GM23248 (cell line): ENCODE data around the gene PANX3. TPM values are rescaled to one million over a fixed set of nuclear protein-coding genes. Genes with fewer than 3 reads are reported as not detected.

Experiments
- DNase-seq: peaks from one replicate; pipeline ENCODE4 v3.0.0-alpha.2; 2015
- H2AFZ ChIP-seq: fragments of 200-600 bp; sonication (generic); 2 replicates; pipeline ENCODE4 v1.6.1; 2016; ENCODE audit warnings: antibody characterized with exemption
- H3F3A ChIP-seq: fragments of 200-600 bp; sonication (generic); 2 replicates; pipeline ENCODE4 v1.6.1; 2016; ENCODE audit warnings: mild to moderate bottlenecking, antibody characterized with exemption, mixed run types; ENCODE audit not compliant: insufficient read depth
- H3K27ac ChIP-seq: fragments of 200-600 bp; sonication (generic); 2 replicates; pipeline ENCODE4 v1.5.1; 2016; ENCODE audit warnings: mild to moderate bottlenecking
- H3K27me3 ChIP-seq: fragments of 200-600 bp; sonication (generic); replicated peaks from 2 replicates; pipeline ENCODE4 v1.6.1; 2016; ENCODE audit warnings: mild to moderate bottlenecking; ENCODE audit not compliant: insufficient read depth
- H3K36me3 ChIP-seq: fragments of 200-600 bp; sonication (generic); 2 replicates; pipeline ENCODE4 v1.6.1; 2016; ENCODE audit warnings: low read depth, mild to moderate bottlenecking
- H3K4me1 ChIP-seq: fragments of 200-600 bp; sonication (generic); 2 replicates; pipeline ENCODE4 v1.6.1; 2016; ENCODE audit warnings: mild to moderate bottlenecking; ENCODE audit not compliant: insufficient read depth
- H3K4me2 ChIP-seq: fragments of 200-600 bp; sonication (generic); one replicate; pipeline ENCODE4 v1.6.1; 2016; ENCODE audit warnings: mild to moderate bottlenecking; ENCODE audit not compliant: unreplicated experiment
- H3K4me3 ChIP-seq: fragments of 200-600 bp; sonication (generic); 2 replicates; pipeline ENCODE4 v1.5.1; 2016; ENCODE audit warnings: mild to moderate bottlenecking
- H3K79me2 ChIP-seq: fragments of 200-600 bp; sonication (generic); 2 replicates; pipeline ENCODE4 v1.6.1; 2016; ENCODE audit warnings: mild to moderate bottlenecking; ENCODE audit not compliant: insufficient read depth
- H3K9ac ChIP-seq: fragments of 200-600 bp; sonication (generic); 2 replicates; pipeline ENCODE4 v1.6.1; 2016; ENCODE audit warnings: mild to moderate bottlenecking
- H3K9me2 ChIP-seq: fragments of 200-600 bp; sonication (generic); 2 replicates; pipeline ENCODE4 v1.6.1; 2016; ENCODE audit warnings: mixed run types, mild to moderate bottlenecking, moderate library complexity; ENCODE audit not compliant: insufficient read depth
- H3K9me3 ChIP-seq: fragments of 200-600 bp; sonication (generic); one replicate; pipeline ENCODE4 v1.6.1; 2017; ENCODE audit warnings: low read depth
- H4K20me1 ChIP-seq: fragments of 200-600 bp; sonication (generic); 2 replicates; pipeline ENCODE4 v1.6.0; 2016; ENCODE audit not compliant: insufficient read depth
- EZH2 ChIP-seq: fragments of 200-600 bp; sonication (generic); IDR thresholded peaks from 2 replicates; pipeline ENCODE4 v1.6.1; 2018; ENCODE audit warnings: antibody characterized with exemption, mild to moderate bottlenecking; ENCODE audit not compliant: insufficient read depth, poor library complexity, severe bottlenecking
- EZH2phosphoT487 ChIP-seq: fragments of 200-600 bp; sonication (generic); IDR thresholded peaks from 2 replicates; pipeline ENCODE4 v1.6.1; 2018; ENCODE audit warnings: antibody characterized with exemption, moderate library complexity, mild to moderate bottlenecking, low read depth; ENCODE audit not compliant: insufficient read depth
- WGBS, 2 experiments: methylation state at CpG; one replicate each; pipeline ENCODE4 v1.1.6; 2015 to 2017; ENCODE audit warnings: low lambda C conversion rate in 2 of 2, low coverage in 1 of 2; ENCODE audit errors: missing lambda C conversion rate in 2 of 2; 5-methylcytosine and 5-hydroxymethylcytosine counted together
- in situ Hi-C: fragments of 300-500 bp; cut with MboI; formaldehyde crosslinking; loops from 2 replicates; pipeline ENCODE4 v1.15.0; 2020
- polyA plus RNA-seq: library from polyadenylated mRNA; unstranded; fragments of >200 nt; fragmentation: Nextera tagmentation; extraction: Ambion mirVana; gene quantifications from 2 replicates; pipeline ENCODE4 v1.2.1, GENCODE V29; 2016
- total RNA-seq: library from RNA; depleted of rRNA; stranded (reverse); fragments of >200 nt; shearing (Covaris generic); gene quantifications from 2 replicates; pipeline ENCODE4 v1.2.3, GENCODE V29; 2014

PANX3 gene
- total and polyA plus RNA-seq, 2 experiments from 2014 or later, result not detected

DNA sequence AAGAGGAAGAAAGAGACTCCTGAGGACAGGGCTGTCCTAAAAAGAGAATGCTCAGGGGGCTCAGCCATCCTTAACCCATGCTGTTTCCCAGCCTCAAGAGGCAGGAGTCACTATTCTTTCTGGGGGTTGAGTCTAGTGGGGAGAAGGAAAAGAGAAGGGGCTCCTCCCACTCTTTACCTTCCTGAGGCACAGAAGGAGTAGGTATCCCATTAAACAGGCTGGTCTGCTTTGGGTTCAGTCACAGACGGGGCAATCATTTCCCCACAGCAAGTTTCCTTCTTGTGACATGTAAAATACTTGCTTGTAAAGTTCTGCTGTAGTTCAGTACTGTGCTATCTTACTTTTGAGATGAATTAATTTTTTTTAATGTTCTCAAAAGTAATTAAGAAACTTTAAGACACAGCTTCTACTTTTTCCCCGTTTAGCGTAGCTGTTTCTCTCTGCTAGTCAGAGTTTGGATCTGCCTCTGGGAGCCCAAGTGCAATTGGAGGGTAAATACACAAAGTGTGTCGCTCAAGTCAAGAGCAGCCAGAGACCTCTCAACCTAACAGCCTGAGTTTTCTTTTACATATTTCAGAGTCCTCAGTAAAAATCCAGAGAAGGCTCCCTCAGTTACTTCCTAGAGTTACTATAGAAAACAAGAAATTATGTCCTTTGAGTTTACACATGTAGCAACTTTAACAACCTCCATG is 26.4 kb upstream of the PANX3 start:
- H3K9ac ChIP-seq, result no peak overlapping the region
- H3F3A ChIP-seq, result no peaks in the 10 kb centered on the region
- no peaks in the 10 kb centered on the region for H3K79me2 ChIP-seq
- no peak overlapping the region for H3K4me3 ChIP-seq
- no peak overlapping the region for H3K4me2 ChIP-seq
- H4K20me1 ChIP-seq, result no peaks in the 10 kb centered on the region
- no peaks in the 10 kb centered on the region for H3K9me3 ChIP-seq
- peaks cover 38% of the 10 kb centered on the region for H3K27me3 ChIP-seq
- in situ Hi-C loops, result loop anchor here (10.0 to 25.0 kb wide), 2 partner anchors 170 to 523 kb away; no protein-coding TSS in a partner anchor
- no peaks in the 10 kb centered on the region for H3K4me1 ChIP-seq
- no peaks in the 10 kb centered on the region for H3K36me3 ChIP-seq
- H3K27ac ChIP-seq, result no peak overlapping the region
- TF ChIP-seq EZH2, result no peak
- no peak for TF ChIP-seq EZH2phosphoT487
- H3K9me2 ChIP-seq, result no peaks in the 10 kb centered on the region
- no peak for DNase-seq
- no peak overlapping the region for H2AFZ ChIP-seq
- WGBS, 2 experiments, result 72 to 76% methylated on average over 4 of the region's 4 CpGs

DNA sequence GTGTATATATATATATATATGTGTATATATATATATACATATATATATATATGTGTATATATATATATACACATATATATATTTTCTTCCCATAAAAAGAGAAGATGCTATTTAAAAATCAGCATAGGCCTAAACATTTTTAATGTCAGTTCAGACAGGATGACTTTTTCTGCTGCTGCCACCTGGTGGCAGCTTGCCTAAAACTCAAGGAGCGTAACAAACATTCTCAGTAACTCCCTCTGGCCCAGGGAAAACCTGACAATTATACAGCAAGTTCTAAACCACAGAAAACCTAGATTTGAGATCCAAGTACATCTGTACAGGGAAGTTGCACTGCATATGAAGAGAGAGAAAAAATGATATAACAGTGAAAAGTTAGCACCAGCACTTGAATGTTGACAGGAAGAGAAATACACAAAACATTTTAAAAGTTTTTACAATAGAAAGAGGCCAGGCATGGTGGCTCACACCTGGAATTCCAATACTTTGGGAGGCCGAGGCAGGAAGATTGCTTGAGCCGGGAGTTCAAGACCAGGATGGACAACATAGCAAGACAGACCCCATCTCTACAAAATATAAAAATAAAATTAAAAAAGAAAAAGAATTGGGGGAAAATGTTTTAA is 24.9 kb upstream of the PANX3 start:
- Histone ChIP-seq H3K9ac (no peak overlapping the region), H3F3A (no peaks in the 10 kb centered on the region), H3K4me2 (no peak overlapping the region), H3K79me2 (no peaks in the 10 kb centered on the region), H3K27me3 (peaks cover 35% of the 10 kb centered on the region), H3K27ac (no peak overlapping the region), H2AFZ (no peak overlapping the region), H3K9me2 (no peaks in the 10 kb centered on the region), H4K20me1 (no peaks in the 10 kb centered on the region), H3K4me1 (no peaks in the 10 kb centered on the region), H3K9me3 (no peaks in the 10 kb centered on the region), H3K36me3 (no peaks in the 10 kb centered on the region), H3K4me3 (no peak overlapping the region)
- DNase-seq, result peak; percentile 69
- in situ Hi-C loops, result loop anchor here (10.0 to 25.0 kb wide), 2 partner anchors 172 to 524 kb away; no protein-coding TSS in a partner anchor
- TF ChIP-seq EZH2phosphoT487 (no peak), EZH2 (no peak)
- WGBS, 2 experiments, result 0 to 8% methylated on average over 3 of the region's 3 CpGs

DNA sequence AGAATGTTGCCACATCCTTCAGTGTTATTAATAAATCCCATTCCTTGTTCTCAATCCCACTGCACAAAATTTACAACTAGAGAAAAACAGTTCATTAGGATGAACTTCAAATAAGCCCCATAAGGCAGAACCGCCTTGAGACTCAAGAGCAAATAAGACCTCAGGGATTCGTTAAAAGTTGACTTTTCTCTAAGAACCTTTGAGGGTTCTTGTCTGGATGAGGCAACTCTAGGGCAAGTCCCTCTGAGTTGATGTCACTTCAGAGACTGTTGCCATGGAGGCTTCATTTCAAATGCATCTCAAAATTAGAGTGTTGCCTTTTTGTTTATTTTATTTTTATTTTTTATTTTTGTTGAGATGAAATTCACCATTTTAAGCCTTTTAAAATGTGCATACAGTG is 19.8 kb upstream of the PANX3 start:
- 58 to 64% methylated on average over 2 of the region's 2 CpGs for WGBS, 2 experiments
- Histone ChIP-seq H3K27me3 (peaks cover 50% of the 10 kb centered on the region), H3K79me2 (no peaks in the 10 kb centered on the region), H3K9me2 (no peaks in the 10 kb centered on the region), H4K20me1 (no peaks in the 10 kb centered on the region), H3K4me3 (no peak overlapping the region), H3K27ac (no peak overlapping the region), H3F3A (no peaks in the 10 kb centered on the region), H3K36me3 (no peaks in the 10 kb centered on the region), H3K4me1 (no peaks in the 10 kb centered on the region), H2AFZ (no peak overlapping the region), H3K4me2 (no peak overlapping the region), H3K9ac (no peak overlapping the region), H3K9me3 (no peaks in the 10 kb centered on the region)
- in situ Hi-C loops, result loop anchor here (25.0 kb wide), 1 partner anchor 529 kb away; no protein-coding TSS in a partner anchor
- no peak for TF ChIP-seq EZH2
- TF ChIP-seq EZH2phosphoT487, result no peak
- no peak for DNase-seq

DNA sequence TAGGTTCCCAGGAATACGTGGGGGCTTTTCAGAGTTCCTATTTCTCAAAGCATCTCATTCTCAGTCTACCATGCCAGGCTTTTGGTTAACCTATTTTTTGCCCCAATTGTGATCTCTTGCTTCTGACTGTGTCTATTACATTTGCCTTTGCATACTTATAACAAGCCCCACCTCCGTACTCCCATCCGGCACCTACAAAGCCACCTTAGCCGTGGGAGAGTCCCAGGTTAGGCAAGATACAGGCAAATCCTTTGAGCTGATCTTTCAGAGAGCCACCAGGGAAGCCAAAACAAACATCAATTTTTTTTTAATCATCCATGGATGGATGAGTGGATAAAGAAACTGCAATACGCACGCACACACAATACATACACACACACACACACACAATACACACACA is 18.6 kb upstream of the PANX3 start:
- in situ Hi-C loops, result loop anchor here (25.0 kb wide), 1 partner anchor 530 kb away; no protein-coding TSS in a partner anchor
- Histone ChIP-seq H4K20me1 (no peaks in the 10 kb centered on the region), H3K27ac (no peak overlapping the region), H3K9me2 (no peaks in the 10 kb centered on the region), H2AFZ (no peak overlapping the region), H3K9ac (no peak overlapping the region), H3K4me1 (no peaks in the 10 kb centered on the region), H3F3A (no peaks in the 10 kb centered on the region), H3K4me3 (no peak overlapping the region), H3K36me3 (no peaks in the 10 kb centered on the region), H3K79me2 (no peaks in the 10 kb centered on the region), H3K4me2 (no peak overlapping the region), H3K9me3 (no peaks in the 10 kb centered on the region), H3K27me3 (peaks cover 47% of the 10 kb centered on the region)
- TF ChIP-seq EZH2phosphoT487 (no peak), EZH2 (no peak)
- no peak for DNase-seq
- WGBS, 2 experiments, result 68 to 72% methylated on average over 6 of the region's 6 CpGs
